ENCODE data around the gene MYO18B.
A peak's percentile ranks its signal among the peaks of the same experiment; 100 is the strongest.

MYO18B gene

DNA sequence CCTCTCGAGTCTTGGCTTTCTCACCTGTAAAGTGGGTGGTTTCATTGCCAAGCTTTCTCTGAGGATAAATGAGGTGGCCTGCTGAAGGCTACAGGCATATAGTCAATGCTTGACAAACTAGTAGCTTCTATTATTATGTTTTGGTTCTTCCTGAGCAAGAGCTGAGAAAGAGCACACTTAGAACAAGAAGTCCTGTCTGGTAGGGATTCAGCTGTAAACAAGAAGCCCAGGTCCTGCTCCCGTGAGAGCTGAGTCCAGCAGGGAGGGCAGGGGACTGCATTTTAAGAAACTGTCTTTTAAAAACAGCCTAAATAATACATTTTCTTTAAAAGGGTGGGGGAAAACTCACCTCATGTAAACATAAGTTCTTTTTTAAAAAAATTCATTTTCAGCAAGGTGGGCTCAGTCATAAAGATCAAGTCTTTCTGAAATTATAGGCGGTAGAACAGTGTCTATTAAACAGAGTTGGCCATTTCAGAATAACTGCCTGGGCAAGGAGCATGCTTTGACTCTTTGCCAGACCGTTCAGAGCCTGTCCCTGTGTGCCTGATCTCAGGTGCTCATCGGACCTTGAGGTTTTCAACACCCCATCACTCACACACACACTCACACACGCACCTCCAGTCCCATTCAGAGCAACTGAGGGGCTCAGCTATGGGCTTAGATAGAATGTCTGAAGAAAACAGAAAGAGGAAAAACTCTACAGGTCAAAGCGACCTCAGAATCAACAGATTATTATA is 29.2 kb upstream of the MYO18B start:
- DNase-seq = no peak

DNA sequence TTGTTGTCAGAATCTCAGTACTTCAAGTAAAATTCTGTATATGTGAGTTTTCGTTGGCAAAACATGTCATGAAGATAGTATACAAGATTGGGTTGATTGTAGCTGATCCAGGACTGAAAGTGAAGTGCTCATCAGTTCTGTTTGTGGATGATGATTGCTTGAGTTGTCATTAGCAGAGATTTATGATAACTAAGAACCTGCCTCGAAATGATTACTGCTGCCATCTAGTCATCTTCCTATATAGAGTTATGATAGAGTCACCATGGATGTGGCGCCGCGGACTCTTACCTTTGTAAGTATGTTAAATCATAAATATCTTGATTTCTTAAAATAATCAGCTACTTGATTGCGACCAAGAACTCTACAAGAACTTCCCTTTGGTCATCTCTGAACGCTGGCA is 27.9 kb upstream of the MYO18B start:
- no peak for DNase-seq

GRCh38 chr22:25714739-25715138 is 27.2 kb upstream of the MYO18B start:
- DNase-seq = no peak

GRCh38 chr22:25716637-25717036 is 25.4 kb upstream of the MYO18B start:
- DNase-seq = no peak

DNA sequence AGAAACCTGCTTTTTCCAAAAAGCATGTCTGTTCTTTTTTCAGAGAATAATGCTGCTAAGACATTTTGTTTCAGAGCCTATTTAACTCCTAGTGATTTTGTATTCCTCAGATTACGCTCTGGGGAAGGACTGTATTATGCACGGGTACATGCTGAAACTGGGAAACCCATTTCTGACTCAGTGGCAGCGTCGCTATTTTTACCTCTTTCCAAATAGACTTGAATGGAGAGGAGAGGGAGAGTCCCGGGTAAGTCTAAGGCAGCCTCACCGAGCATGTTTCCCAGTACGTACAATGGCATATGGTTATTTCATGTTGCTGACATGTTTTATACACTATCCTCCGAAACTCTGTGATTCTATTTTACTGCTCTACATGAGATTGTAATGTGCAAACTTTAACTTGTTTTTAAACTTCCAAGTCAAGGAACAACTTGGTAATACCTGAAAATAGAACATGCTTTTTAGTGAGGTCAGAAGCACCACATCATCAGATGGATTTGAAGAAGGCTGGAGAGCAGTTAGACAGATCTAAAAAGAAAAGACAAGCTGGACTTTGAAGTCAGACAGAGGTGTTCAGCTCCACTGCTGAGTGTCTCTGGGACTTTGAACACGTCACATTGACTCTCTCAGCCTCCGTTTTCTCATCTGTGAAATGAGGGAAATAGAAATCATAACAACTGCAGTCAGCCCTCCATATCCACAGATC is 23.7 kb upstream of the MYO18B start:
- DNase-seq = no peak

- no peak for DNase-seq
These were observed 19.8 kb upstream of the MYO18B start for GRCh38 chr22:25722223-25722622.

DNA sequence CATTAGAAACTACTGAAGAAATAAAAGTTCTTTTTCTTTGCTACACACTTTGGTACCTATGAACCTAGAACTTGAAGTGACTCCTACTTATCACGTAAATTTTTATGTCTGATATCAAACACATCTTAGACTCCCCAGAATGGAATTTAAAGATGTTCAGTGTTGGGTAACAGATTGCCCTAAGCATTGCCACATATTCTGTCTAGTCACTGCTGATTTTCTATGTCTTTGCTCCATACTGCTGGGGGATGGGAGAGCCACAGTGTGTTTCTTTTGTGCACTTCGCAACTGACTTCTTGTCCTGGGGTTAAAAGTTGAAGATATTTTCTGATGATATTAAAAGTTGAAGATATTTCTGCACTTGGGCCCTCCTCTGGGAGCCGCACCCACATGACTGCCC is 19.4 kb upstream of the MYO18B start:
- DNase-seq = no peak

- no peak for DNase-seq
These were observed 15.7 kb upstream of the MYO18B start for GRCh38 chr22:25726241-25726640.

DNA sequence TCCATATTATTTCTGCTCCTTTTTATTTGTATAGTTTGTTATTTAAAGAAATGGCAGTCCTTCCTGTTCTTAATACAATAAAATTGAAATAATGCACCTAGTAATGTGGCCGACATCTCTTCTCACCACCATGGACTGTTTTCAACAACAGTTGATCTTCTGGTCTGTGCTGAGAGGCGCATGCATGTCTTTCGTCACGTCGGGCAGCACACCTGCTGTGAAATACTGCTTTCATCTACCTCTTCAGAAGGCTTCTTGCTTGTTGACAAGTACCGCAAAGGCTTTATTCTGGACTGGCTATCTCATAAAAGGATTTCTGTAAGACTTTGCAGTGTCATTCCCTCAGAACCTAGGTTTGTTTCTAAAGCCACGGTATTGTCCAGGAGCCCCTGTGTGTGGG is 13.9 kb upstream of the MYO18B start:
- no peak for DNase-seq

GRCh38 chr22:25729016-25729995 is 12.7 kb upstream of the MYO18B start:
- no peak for DNase-seq

- DNase-seq = no peak
These were observed 6.3 kb upstream of the MYO18B start for GRCh38 chr22:25735650-25736049.

DNA sequence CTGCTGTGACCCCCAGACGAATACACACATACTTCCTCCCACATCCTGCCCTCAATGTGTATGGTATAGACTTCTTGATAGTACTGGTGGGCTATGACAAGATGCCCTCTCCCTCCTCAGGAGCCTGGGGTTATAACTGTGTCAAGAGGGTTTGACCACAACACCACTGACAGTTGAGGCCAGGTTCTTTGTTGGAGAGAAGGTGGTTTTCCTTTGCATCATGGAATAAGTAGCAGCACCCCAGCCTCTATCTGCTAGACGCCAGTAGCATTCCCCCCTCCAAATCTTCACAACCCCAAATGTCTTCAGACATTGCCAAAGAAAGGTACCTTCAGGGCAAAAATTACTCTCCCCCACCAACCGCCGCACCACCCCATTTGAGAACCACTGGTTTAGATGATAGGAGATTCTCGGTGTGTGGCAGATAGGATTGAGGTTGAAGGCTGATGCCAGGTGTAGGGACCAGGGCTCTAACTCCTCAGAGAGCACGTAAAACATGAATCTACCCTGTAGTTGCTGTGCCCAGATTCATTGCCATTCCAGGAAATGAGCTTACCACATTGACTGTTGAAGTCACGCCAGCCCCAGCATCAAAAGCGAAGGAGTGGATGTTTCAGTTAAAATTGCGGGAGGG is 5.5 kb upstream of the MYO18B start:
- no peak for DNase-seq

GRCh38 chr22:25739659-25740344 is 2.2 kb upstream of the MYO18B start:
- no peak for DNase-seq

DNA sequence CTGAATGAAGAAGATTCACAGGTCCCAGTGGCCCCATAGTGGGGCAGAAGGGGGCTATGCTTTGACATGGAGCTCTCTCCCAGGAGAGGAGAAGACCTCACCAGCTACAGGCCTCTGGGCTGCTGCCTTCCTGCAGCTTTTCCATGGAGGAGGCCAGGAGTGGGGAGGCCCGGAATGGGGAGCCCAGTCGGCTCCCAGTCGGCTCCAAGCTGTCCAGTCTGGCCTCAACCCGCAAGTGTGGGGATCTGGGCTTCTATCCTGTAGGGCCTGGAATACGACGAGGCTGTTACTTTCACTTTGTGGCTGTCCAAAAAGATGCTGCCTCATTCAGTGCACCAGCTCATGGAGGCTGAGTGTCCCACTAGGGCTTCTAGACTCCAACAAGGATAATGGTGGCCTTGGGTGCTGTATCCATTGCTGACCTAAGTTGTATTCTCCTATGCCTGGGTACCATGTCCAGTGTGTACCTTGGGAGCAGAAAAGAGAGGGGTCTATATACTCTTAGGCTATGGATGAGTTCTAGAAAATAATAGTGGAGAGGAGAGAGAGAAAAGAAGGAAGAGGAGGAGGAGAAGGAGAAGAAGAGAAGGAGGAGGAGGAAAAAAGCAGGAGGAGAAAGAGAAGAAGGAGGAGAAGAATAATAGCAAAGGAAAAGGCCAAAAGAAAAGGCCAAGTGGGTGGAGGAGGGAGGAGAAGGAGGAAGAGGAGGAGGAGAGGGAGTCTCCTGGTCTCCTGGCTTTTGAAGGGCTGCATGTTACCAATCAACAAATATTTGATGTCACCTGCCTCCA is 1.1 kb downstream of the MYO18B start:
- DNase-seq = no peak

DNA sequence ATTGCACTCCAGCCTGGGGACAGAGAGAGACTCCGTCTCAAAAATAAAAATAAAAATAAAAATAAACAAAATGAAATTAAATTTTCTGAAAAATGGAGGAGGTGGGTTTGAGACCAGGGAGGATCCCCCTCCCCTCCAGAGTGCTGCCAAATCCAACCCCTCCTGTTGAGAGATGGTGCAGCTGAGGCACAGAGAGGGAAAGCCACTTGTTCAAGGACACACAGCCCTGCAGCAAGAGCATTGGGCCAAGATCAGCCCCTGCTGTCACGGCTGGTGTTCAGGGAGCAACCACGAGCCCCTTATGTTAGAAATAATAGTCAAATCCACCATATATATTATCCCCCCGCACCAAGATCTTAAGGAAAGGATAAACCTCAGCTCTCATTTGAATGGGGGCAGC is 2.7 kb downstream of the MYO18B start:
- no peak for DNase-seq

- no peak for DNase-seq
These were observed 3.5 kb downstream of the MYO18B start for GRCh38 chr22:25745341-25746011.

DNA sequence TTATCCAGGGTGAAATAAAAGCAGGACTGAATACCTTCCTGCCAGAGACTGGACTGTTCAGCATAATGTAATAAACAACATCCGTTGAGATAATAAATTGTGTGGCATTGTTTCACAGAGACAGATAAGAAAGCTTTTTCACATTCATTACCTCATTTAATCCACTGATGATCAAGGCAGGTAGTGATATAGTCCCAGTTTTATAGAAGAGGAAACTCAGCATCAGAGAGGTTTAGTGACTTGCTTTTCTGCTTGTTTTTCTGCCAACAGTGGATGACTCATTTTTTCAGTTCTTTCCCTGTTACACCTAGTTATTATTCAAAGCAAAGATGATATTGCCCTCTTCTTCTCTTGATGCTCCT is 4.0 kb downstream of the MYO18B start:
- DNase-seq = no peak

DNA sequence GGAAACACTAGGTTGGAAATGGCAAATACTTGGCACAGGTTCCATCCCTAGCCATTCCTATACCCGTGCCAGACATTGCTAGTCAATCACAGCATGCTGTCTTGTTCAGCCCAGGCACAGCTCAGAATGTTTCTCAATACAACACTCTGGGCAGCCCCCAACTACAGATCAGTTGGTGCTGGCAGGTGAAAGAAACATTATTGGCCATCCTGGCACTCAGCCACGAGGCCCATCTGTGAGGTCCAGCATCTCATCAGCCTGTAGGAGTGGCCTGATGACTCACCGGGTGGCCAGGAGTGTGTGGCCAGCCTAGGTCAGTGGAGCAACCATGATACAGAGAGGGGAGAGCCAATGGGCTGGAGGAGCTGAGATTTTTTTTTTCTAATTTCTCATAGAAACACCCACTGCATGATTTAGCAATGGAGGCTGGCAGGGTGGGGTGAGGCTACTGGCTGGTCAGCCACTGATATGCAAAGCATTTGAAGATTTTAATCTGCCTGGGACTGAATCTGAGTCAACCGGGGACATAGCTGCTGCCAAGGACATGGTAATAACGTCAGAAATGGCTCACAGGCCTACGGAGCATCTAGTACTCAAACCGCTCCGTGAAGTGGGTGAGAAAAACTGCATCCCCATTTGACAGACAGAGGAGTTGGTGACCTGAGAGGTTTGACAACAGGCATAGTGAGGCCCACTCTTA is 5.4 kb downstream of the MYO18B start:
- DNase-seq = peak; percentile 69

DNA sequence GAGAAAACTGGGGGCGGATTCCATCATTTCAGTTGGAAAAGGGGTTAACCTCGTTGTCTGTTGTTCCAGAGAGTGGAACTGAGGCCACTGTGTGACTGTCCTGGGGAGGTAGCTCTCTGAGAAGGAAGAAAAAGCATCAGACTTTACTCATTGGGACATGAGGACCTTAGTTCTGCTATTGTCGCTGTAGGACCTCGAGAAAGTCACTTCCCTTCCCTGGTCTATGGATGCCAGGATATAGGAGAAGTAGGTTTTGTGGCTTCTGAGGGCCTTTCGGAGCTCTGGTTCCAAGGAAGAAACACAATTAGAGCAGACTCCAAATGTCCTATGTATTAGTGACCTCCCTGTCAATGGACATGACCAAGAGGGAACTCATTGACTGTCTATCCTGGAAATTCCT is 6.2 kb downstream of the MYO18B start:
- DNase-seq = no peak

DNA sequence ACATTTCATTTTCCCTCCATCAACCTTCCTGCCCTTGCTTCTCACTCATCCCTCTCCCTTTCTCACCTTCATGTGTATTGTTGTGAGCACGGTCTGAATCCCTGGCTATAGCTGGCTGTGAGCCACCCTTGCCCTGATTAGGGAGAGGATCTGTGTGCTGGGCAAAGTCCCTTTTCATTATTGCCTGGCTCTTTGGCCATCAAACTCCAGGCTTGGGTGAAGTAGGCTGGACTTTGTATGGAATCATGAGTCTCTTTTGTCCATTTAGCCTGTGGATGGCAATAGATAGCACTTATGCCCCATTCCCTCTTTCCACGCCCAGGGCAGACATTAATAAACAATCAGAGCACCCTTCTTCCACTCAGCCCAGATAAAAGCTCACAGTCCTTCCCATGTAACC is 6.7 kb downstream of the MYO18B start:
- no peak for DNase-seq

Measured in HCEC 1CT (cell line).